ENCODE data around the gene RAPGEF6. TPM values are rescaled to one million over a fixed set of nuclear protein-coding genes. Genes with fewer than 3 reads are reported as not detected.

RAPGEF6 gene
- total and polyA plus RNA-seq, 2 of the 4 experiments (the other 2 are of a cell fraction): 5.8 to 18.8 TPM

DNA sequence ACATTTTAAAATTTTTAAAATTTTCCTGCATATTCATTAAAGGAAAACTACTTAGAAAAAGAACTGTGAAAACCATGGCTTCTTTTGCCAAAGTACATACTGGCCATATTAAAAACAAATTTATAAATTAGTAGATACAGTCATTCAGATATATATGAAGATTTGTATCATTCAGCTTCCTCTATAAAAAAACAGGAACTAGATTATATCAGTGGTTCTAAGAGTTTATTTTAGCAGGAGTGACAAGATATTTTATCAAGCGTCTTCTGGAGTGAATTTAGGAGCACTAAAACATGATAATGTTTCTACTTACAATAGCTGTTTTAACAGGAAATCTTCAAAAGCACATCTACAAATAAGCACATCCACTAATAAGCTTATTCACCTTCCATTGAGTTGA is 171.4 kb downstream of the RAPGEF6 start:
- Histone ChIP-seq H3K9ac (ENCODE audit: low read depth, low read length) (no peak overlapping the region), H3K14ac (replicated peaks; ENCODE audit: low read depth, low read length) (no peak overlapping the region), H2BK20ac (ENCODE audit: low read depth, low read length) (no peak overlapping the region), H3K4me1 (ENCODE audit: control insufficient read depth, insufficient read depth, low read length) (peaks cover 3% of the 10 kb centered on the region; the same call in 1 of the 2 replicates), H3K9me3 (ENCODE audit: control insufficient read depth, insufficient read depth, low read length) (no peaks in the 10 kb centered on the region), H3K18ac (ENCODE audit: low read depth, low read length) (no peak overlapping the region), H3K79me1 (ENCODE audit: low read depth in 1 of 2, low read length in 2 of 2) (peaks cover 0 to 7% of the 10 kb centered on the region in 2 experiments; a peak in 2 of 4 replicates), H2AK9ac (replicated peaks; ENCODE audit: low read depth, low read length, poor library complexity) (no peak overlapping the region), H3K4ac (ENCODE audit: low read depth, low read length) (no peak overlapping the region), H2AK5ac (ENCODE audit: low read depth, low read length) (no peak overlapping the region), H4K5ac (ENCODE audit: low read depth, low read length) (no peak overlapping the region), H4K91ac (ENCODE audit: insufficient read depth, low read depth, low read length) (no peak overlapping the region), H3K4me3 (ENCODE audit: insufficient read depth, low read depth, low read length) (no peak overlapping the region), H3K56ac (ENCODE audit: extremely low read depth, insufficient read depth, low read length) (no peak overlapping the region), H2AFZ (replicated peaks; ENCODE audit: low read length, poor library complexity) (no peak overlapping the region), H3K27me3 (ENCODE audit: control insufficient read depth, insufficient read depth, low read length) (no peaks in the 10 kb centered on the region), H3K4me2 (ENCODE audit: low read depth, low read length) (no peak overlapping the region), H3K36me3 (ENCODE audit: control insufficient read depth, insufficient read depth, low read length) (no peaks in the 10 kb centered on the region; the same call in 1 of the 2 replicates), H3K9me1 (ENCODE audit: insufficient read depth, low read length) (0 out of 2 replicates have a peak, but pooled peaks cover 3% of the 10 kb centered on the region), H4K20me1 (ENCODE audit: insufficient read depth, low read length) (no peaks in the 10 kb centered on the region), H2BK5ac (ENCODE audit: low read depth, low read length, poor library complexity, severe bottlenecking) (no peak overlapping the region), H2BK15ac (ENCODE audit: low read depth, low read length) (no peak overlapping the region), H3K27ac (ENCODE audit: insufficient read depth, low read length) (no peak overlapping the region), H3K23ac (ENCODE audit: low read depth, low read length) (no peak overlapping the region), H4K8ac (ENCODE audit: low read depth in 2 of 2, low read length in 2 of 2) (no peak overlapping the region), H2BK120ac (ENCODE audit: low read depth, low read length) (no peak overlapping the region)
- intact Hi-C loops (cut with micrococcal nuclease): no loop called here
- DNase-seq: no peak
- no TSS peak for BruUV-seq (replicated peaks)
- ChIA-PET CTCF (no interaction called here), POLR2A (ENCODE audit: unreplicated experiment) (interaction anchor here (0.8 kb wide), 1 partner anchor 206 kb away, joined by 6 read pairs; no protein-coding TSS in a partner anchor)
- WGBS, 2 experiments (ENCODE audit: extremely low coverage in 2 of 2, insufficient read length in 1 of 2): no CpG with 5 or more reads among the region's 1 CpG
- ATAC-seq (ENCODE audit: low read depth): no peak
- dilution Hi-C loops (cut with HindIII; ENCODE audit: low sequenced_read_pairs, unreplicated experiment): no loop called here
- TF ChIP-seq MAZ (IDR thresholded peaks at IDR 0.05; ENCODE audit: borderline replicate concordance, low read depth, low read length) (no peak), RAD21 (IDR thresholded peaks at IDR 0.05; ENCODE audit: low read length) (no peak), CEBPB (IDR thresholded peaks at IDR 0.05; ENCODE audit: low read depth, low read length) (no peak), FOS (IDR thresholded peaks at IDR 0.05; ENCODE audit: low read depth, low read length) (no peak), MXI1 (IDR thresholded peaks at IDR 0.05; ENCODE audit: borderline replicate concordance, low read depth, low read length) (no peak), BHLHE40 (IDR thresholded peaks at IDR 0.05; ENCODE audit: low read depth, low read length) (no peak), SMC3 (IDR thresholded peaks at IDR 0.05; ENCODE audit: low read depth, low read length) (no peak), NFE2L2 (IDR thresholded peaks at IDR 0.05; ENCODE audit: low read depth, low read length) (no peak), RFX5 (IDR thresholded peaks at IDR 0.05; ENCODE audit: low read depth, low read length) (no peak)
- TF ChIP-seq, protein P1, sequence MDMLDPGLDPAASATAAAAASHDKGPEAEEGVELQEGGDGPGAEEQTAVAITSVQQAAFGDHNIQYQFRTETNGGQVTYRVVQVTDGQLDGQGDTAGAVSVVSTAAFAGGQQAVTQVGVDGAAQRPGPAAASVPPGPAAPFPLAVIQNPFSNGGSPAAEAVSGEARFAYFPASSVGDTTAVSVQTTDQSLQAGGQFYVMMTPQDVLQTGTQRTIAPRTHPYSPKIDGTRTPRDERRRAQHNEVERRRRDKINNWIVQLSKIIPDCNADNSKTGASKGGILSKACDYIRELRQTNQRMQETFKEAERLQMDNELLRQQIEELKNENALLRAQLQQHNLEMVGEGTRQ (IDR thresholded peaks at IDR 0.05; ENCODE audit: low read depth, low read length): no peak
- TF ChIP-seq, protein P2, sequence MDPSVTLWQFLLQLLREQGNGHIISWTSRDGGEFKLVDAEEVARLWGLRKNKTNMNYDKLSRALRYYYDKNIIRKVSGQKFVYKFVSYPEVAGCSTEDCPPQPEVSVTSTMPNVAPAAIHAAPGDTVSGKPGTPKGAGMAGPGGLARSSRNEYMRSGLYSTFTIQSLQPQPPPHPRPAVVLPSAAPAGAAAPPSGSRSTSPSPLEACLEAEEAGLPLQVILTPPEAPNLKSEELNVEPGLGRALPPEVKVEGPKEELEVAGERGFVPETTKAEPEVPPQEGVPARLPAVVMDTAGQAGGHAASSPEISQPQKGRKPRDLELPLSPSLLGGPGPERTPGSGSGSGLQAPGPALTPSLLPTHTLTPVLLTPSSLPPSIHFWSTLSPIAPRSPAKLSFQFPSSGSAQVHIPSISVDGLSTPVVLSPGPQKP (IDR thresholded peaks at IDR 0.05; ENCODE audit: borderline replicate concordance, low read depth, low read length): no peak
- in situ Hi-C loops (cut with MboI; ENCODE audit: low sequenced_read_pairs): no loop called here

Data from IMR-90 (cell line).